PC-3 (cell line): Measurements from ENCODE around the gene TRIM28.

Experiments used
- EZH2phosphoT487 ChIP-seq: fragments of 300-600 bp; sonication (generic); IDR thresholded peaks from 2 replicates; pipeline ENCODE4 v1.6.1; 2018; ENCODE audit warnings: mild to moderate bottlenecking, antibody characterized with exemption, low read length, borderline replicate concordance
- TF ChIP-seq, protein P1 (sequence below): fragments of 300-600 bp; sonication (generic); conservative IDR thresholded peaks from 2 replicates; pipeline ENCODE4 v1.5.1; 2017; ENCODE audit warnings: antibody characterized with exemption, low read depth, mild to moderate bottlenecking, low read length

DNA sequence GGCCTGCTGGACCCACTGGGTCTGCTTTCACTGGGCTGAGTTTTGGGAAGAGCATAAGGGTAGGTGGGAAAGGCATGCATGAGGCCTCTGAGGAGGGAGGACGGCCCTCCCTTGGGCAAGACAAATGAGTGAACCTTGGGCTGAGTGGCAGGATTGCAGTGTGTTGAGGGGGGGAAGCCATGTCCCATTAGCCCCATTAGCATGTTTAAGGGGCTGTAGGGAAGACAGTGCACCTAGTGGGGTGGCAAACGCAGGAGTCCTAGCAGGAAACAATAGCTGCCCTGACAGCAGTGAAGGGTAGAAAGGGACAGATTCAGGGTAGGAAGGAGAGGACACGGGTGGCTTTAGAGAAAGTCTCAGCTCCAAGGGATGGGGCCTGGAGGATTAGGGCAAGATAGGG, 21.2 kb upstream of the TRIM28 start:
- TF ChIP-seq, protein P1, sequence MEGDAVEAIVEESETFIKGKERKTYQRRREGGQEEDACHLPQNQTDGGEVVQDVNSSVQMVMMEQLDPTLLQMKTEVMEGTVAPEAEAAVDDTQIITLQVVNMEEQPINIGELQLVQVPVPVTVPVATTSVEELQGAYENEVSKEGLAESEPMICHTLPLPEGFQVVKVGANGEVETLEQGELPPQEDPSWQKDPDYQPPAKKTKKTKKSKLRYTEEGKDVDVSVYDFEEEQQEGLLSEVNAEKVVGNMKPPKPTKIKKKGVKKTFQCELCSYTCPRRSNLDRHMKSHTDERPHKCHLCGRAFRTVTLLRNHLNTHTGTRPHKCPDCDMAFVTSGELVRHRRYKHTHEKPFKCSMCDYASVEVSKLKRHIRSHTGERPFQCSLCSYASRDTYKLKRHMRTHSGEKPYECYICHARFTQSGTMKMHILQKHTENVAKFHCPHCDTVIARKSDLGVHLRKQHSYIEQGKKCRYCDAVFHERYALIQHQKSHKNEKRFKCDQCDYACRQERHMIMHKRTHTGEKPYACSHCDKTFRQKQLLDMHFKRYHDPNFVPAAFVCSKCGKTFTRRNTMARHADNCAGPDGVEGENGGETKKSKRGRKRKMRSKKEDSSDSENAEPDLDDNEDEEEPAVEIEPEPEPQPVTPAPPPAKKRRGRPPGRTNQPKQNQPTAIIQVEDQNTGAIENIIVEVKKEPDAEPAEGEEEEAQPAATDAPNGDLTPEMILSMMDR: no peak
- no peak for TF ChIP-seq EZH2phosphoT487
